H54 (cell line): ENCODE data around the gene TTLL13.

ENCODE experiments used
- DNase-seq: peaks from one replicate; pipeline ENCODE4 v3.0.0; 2011; ENCODE audit warnings: low spot score, mixed read lengths; ENCODE audit not compliant: insufficient read length
- FAIRE-seq: peaks from 3 replicates; lab custom pipeline; 2011; peaks lifted over from hg19 to GRCh38; lab: Jason Lieb, UNC
- POLR2A ChIP-seq: IDR thresholded peaks from 2 replicates; pipeline ENCODE4 v1.6.1; 2011; ENCODE audit warnings: low read depth, mild to moderate bottlenecking, low read length

Gene TTLL13

DNA sequence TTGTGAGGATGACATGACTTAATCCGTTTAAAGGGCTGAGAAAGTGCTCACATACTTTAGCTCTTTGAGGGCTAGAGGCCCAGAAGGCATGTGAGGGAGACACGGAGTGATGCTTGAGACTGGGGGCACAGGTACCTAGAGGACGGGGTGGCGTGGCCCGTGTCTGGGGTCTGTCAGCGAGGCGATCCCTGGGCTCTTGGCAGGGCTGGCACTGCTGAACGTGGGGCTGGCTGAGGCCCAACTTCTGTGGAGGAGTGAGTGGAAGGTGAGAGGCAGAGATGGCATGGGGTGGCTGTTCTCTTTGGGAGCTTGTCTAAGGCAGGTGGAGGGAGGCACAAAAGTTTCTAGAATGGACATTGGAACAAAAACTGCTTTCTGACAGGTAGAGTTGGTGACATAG is 38.8 kb upstream of the TTLL13 start:
- no peak for DNase-seq
- no peak for FAIRE-seq
- no peak for TF ChIP-seq POLR2A

GRCh38 chr15:90211009-90211408 is 38.3 kb upstream of the TTLL13 start:
- FAIRE-seq (no peak), DNase-seq (no peak)
- no peak for TF ChIP-seq POLR2A

GRCh38 chr15:90211440-90212143 is 37.8 kb upstream of the TTLL13 start:
- DNase-seq (peak; percentile 86), FAIRE-seq (no peak)
- 0 out of 2 replicates have a peak, but pooled peaks have one; percentile 33 for TF ChIP-seq POLR2A

- no peak for DNase-seq
- no peak for TF ChIP-seq POLR2A
- no peak for FAIRE-seq
These were observed 36.9 kb upstream of the TTLL13 start for GRCh38 chr15:90212221-90213098.

- DNase-seq: no peak
- no peak for TF ChIP-seq POLR2A
- no peak for FAIRE-seq
These were observed 36.1 kb upstream of the TTLL13 start for GRCh38 chr15:90213122-90213817.

- no peak for TF ChIP-seq POLR2A
- no peak for FAIRE-seq
- no peak for DNase-seq
These were observed 35.5 kb upstream of the TTLL13 start for GRCh38 chr15:90213818-90214204.

DNA sequence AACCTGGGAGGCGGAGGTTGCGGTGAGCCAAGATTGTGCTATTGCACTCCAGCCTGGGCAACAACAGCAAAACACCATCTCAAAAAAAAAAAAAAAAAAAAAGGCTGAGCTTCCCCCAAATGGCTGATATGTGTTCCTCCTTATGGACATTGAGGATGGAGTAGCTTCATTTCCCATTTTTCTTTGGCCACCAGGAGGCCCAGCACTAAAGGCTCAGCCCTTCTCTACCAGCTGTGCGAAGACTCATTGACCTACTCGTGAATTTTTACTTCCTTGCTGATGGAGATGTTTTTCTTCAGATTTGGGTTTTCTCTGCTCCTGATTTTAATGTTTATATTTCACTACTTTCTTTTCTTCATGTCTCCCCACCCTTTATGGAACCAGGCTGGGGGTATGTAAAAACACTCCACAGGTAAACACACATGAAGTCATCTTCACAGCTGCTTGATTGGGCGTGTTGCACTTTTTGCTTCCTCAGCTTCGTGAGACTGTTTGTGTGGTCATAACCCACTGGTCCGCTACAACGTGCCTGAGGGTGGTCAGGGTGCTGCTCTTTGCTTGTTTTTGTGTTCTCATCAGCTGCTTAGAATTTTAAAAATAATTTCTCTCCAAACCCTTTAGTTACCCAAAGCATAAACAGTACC is 34.7 kb upstream of the TTLL13 start:
- no peak for TF ChIP-seq POLR2A
- FAIRE-seq (no peak), DNase-seq (no peak)

GRCh38 chr15:90217671-90218394 is 31.5 kb upstream of the TTLL13 start:
- FAIRE-seq (no peak), DNase-seq (no peak)
- no peak for TF ChIP-seq POLR2A

DNA sequence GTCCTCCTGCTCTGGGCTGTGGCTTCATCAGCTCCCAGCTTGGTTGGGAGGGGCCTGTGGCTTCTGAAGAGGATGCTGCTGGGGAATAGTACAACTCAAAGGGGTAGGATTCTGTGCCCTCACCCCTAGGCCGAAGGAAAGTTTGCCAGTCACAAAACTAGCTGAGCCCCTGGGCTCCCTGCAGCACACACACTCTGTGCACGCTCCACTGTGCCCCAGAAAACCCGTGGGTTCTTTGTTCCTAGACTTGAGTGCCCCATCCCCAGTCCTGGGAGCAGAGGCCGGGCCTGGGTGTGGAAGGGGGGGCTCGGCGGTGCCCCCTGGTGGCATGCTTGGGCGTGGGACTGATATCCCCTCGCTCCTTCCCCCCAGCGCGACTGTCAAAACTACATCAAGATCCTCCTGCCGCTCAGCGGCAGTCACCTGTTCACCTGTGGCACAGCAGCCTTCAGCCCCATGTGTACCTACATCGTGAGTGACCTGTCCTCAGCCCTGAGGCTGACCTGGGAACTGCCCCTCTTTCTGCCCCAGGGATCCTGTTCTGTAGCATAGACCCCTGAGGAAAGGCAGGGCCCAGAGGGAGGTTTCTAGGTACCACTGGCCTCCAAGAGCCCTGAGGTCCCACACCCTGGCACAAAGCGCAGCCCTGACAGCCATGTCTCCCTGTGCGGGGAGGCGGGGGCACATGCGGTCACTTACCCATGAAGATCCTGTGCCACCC is 29.8 kb upstream of the TTLL13 start:
- FAIRE-seq (no peak), DNase-seq (no peak)
- no peak for TF ChIP-seq POLR2A

GRCh38 chr15:90221246-90221900 is 28.0 kb upstream of the TTLL13 start:
- peak; percentile 65 for DNase-seq
- no peak for FAIRE-seq
- TF ChIP-seq POLR2A: no peak

- DNase-seq (no peak), FAIRE-seq (no peak)
- no peak for TF ChIP-seq POLR2A
These were observed 26.8 kb upstream of the TTLL13 start for GRCh38 chr15:90222547-90222946.
